ENCODE results near the gene NDUFS1. TPM values are rescaled to one million over a fixed set of nuclear protein-coding genes. Genes with fewer than 3 reads are reported as not detected.

The NDUFS1 gene
- polyA plus RNA-seq, 12 donors, result 42.3 to 92.5 (median 75.4) TPM; not detected in 1

- DNase-seq, result no peak
These were observed 89.8 kb downstream of the NDUFS1 start for GRCh38 chr2:206069417-206069816.

GRCh38 chr2:206068207-206068606 is 91.0 kb downstream of the NDUFS1 start:
- no peak for DNase-seq

Other genes with a start within 250 kb of the NDUFS1 start
- 10 to 100 TPM in 3 of 12 donors, 1 to 10 TPM in 9; 6.6 to 38.6 (median 8.2) TPM for gene INO80D, start 73.3 kb downstream of the NDUFS1 start, polyA plus RNA-seq (ENCODE audit: insufficient read length in 12 of 12)
- 1,000 to 10,000 TPM in 5 of 12 donors, 100 to 1,000 TPM in 6, not detected in 1; 499 to 1,036 (median 996) TPM for gene EEF1B2, start 451 bp upstream of the NDUFS1 start, polyA plus RNA-seq (ENCODE audit: insufficient read length in 12 of 12)
- gene ZDBF2, start 115.2 kb upstream of the NDUFS1 start, polyA plus RNA-seq (ENCODE audit: insufficient read length in 12 of 12), result 10 to 100 TPM in 8 of 12 donors, 1 to 10 TPM in 3, not detected in 1; 7.1 to 17.4 (median 12.6) TPM